K562 (cell line): ENCODE results near the gene ABCE1. TPM values are rescaled to one million over a fixed set of nuclear protein-coding genes. Genes with fewer than 3 reads are reported as not detected.
A peak's percentile ranks its signal among the peaks of the same experiment; 100 is the strongest.

Experiments
- CREB3 ChIP-seq: fragments of 450-650 bp; conservative IDR thresholded peaks from 2 replicates; pipeline ENCODE4 v1.6.1; 2016; ENCODE audit warnings: missing genetic modification characterization, low read depth, mild to moderate bottlenecking, missing compliant biosample characterization, moderate library complexity
- CREB5 ChIP-seq: fragments of 250-450 bp; sonication (Bioruptor Pico); IDR thresholded peaks from 2 replicates; pipeline ENCODE4 v1.5.0; 2020; ENCODE audit warnings: mild to moderate bottlenecking
- ELK1 ChIP-seq: sonication (generic); formaldehyde crosslinking; IDR thresholded peaks from 2 replicates; pipeline ENCODE4 v1.8.1; 2022; ENCODE audit warnings: missing genetic modification reagents
- FOSL1 ChIP-seq: fragments of 200-800 bp; sonication (Bioruptor generic); conservative IDR thresholded peaks from 2 replicates; pipeline ENCODE4 v1.6.1; 2016; ENCODE audit warnings: missing genetic modification characterization, missing compliant biosample characterization
- FOXP1 ChIP-seq: sonication (generic); formaldehyde crosslinking; IDR thresholded peaks from 2 replicates; pipeline ENCODE4 v1.8.0; 2022; ENCODE audit warnings: mild to moderate bottlenecking, missing genetic modification reagents
- HMGXB4 ChIP-seq: sonication (generic); formaldehyde crosslinking; IDR thresholded peaks from 2 replicates; pipeline ENCODE4 v1.8.1; 2023; ENCODE audit warnings: mild to moderate bottlenecking, missing genetic modification reagents
- NR2F6 ChIP-seq: fragments of 450-650 bp; formaldehyde crosslinking; IDR thresholded peaks from 2 replicates; pipeline ENCODE4 v1.4.0; 2020; ENCODE audit warnings: mild to moderate bottlenecking
- PTRF ChIP-seq: fragments of 450-650 bp; IDR thresholded peaks from 2 replicates; pipeline ENCODE4 v1.6.1; 2016; ENCODE audit warnings: mild to moderate bottlenecking, missing genetic modification characterization, missing compliant biosample characterization
- RNF219 ChIP-seq: fragments of 250-450 bp; sonication (Bioruptor Pico); IDR thresholded peaks from 2 replicates; pipeline ENCODE4 v1.5.0; 2022; ENCODE audit warnings: mild to moderate bottlenecking
- SAFB2 ChIP-seq: fragments of 200-400 bp; formaldehyde crosslinking; IDR thresholded peaks from 2 replicates; pipeline ENCODE4 v1.6.1; 2018; ENCODE audit warnings: borderline replicate concordance, low read length, low read depth, moderate library complexity; ENCODE audit not compliant: severe bottlenecking
- TARDBP ChIP-seq: fragments of 450-650 bp; IDR thresholded peaks from 2 replicates; pipeline ENCODE4 v1.6.1; 2016
- TEAD2 ChIP-seq: fragments of 450-650 bp; IDR thresholded peaks from 2 replicates; pipeline ENCODE4 v1.6.1; 2016; ENCODE audit warnings: missing genetic modification characterization, control low read depth, missing compliant biosample characterization
- VEZF1 ChIP-seq: fragments of 200-800 bp; sonication (Bioruptor generic); IDR thresholded peaks from 2 replicates; pipeline ENCODE4 v1.6.1; 2017; ENCODE audit warnings: missing genetic modification characterization, missing compliant biosample characterization
- ZBTB2 ChIP-seq: fragments of 450-650 bp; IDR thresholded peaks from 2 replicates; pipeline ENCODE4 v1.6.1; 2016; ENCODE audit warnings: antibody characterized with exemption
- ZNF584 ChIP-seq: fragments of 200-800 bp; sonication (Bioruptor generic); IDR thresholded peaks from 2 replicates; pipeline ENCODE4 v1.6.1; 2016; ENCODE audit warnings: low read depth, mild to moderate bottlenecking, missing genetic modification characterization, missing compliant biosample characterization
- polyA plus RNA-seq, 8 experiments: library from polyadenylated mRNA; depleted of rRNA in 4 of 8; stranded (reverse) in 5 of 8; unstranded in 3 of 8; fragments of >200 nt; fragmentation: Nextera tagmentation in 2 of 8; fragmentation: Illumina TruSeq in 1 of 8; extraction: Ambion mirVana in 2 of 8; extraction: Trizol in 1 of 8; gene quantifications; 2 replicates each; pipeline versions ENCODE4 v1.2.1 to v1.2.3, GENCODE V29; 2011 to 2014; ENCODE audit warnings: inconsistent platforms in 1 of 8, missing spikeins in 1 of 8
- total RNA-seq, 7 experiments: library from RNA; depleted of rRNA in 6 of 7; stranded (reverse); fragments of >200 nt in 6 of 7; fragmentation: Illumina TruSeq in 2 of 7; extraction: Trizol in 2 of 7; gene quantifications; 2 replicates each; pipeline versions ENCODE4 v1.2.1 to v1.2.3, GENCODE V29; 2011 to 2021; ENCODE audit warnings: low replicate concordance in 1 of 7

Gene ABCE1
- total and polyA plus RNA-seq, 9 of the 15 experiments (the other 6 are each of a cell fraction or from before 2014, with no cell fraction given) = 134 to 256 (median 169) TPM

- TF ChIP-seq ZBTB2 (peak; percentile 90), ELK1 (CRISPR knock-in tag) (no peak), SAFB2 (no peak), ZNF584 (CRISPR knock-in tag) (peak; percentile 55; the same call in 1 of the 2 replicates), TARDBP (no peak), NR2F6 (peak; percentile 79; the same call in 1 of the 2 replicates), CREB5 (CRISPR knock-in tag) (peak; percentile 78), HMGXB4 (no peak; the same call in 1 of the 2 replicates), CREB3 (no peak), RNF219 (CRISPR knock-in tag) (no peak), VEZF1 (peak; percentile 23; the same call in 1 of the 2 replicates), TEAD2 (tag) (no peak), PTRF (no peak), FOXP1 (CRISPR knock-in tag) (peak; percentile 91), FOSL1 (tag) (no peak; the same call in none of the 2 replicates)
Observed at GRCh38 chr4:145097821-145098674, at the start of gene ABCE1, which contains the start of gene ANAPC10 (continued).
